K562 (cell line): ENCODE measurements around the gene SLC25A34. TPM values are rescaled to one million over a fixed set of nuclear protein-coding genes. Genes with fewer than 3 reads are reported as not detected.

Source experiments
- ATAC-seq: fragments of 200-7000 bp; cut with Tn5 transposase; 3 replicates; pipeline ENCODE4 v1.9.1; 2020; ENCODE audit warnings: moderate library complexity
- BruUV-seq: library from RNA; stranded (reverse); fragments of 400-500 nt; replicated peaks from 2 replicates; lab custom pipeline; 2021; lab: Mats Ljungman, UMichigan
- CTCF ChIA-PET: fragments of 300-600 bp; formaldehyde crosslinking; extraction: SDS; loops from one replicate; lab custom pipeline; 2021; ENCODE audit warnings: low intra/inter-chr PET ratio; lab: Yijun Ruan, JAX
- POLR2A ChIA-PET: fragments of 300-600, 350-650 bp; sonication (Branson Sonifier 250); formaldehyde crosslinking; extraction: SDS; loops from one replicate; lab custom pipeline; 2021; ENCODE audit warnings: antibody characterized with exemption, inconsistent platforms; lab: Yijun Ruan, JAX
- DNase-seq, 4 experiments: peaks; one replicate each; pipeline versions ENCODE4 v3.0.0 to v3.0.0-alpha.2; 2011 to 2018; ENCODE audit warnings: low spot score in 3 of 4, mixed read lengths in 3 of 4; ENCODE audit errors: extremely low read depth in 1 of 4
- FAIRE-seq: peaks from 2 replicates; lab custom pipeline; 2011; peaks lifted over from hg19 to GRCh38; lab: Jason Lieb, UNC
- H2AFZ ChIP-seq: 2 replicates; pipeline ENCODE4 v1.6.0; 2011; ENCODE audit warnings: low read depth, low read length, control low read depth, inconsistent platforms
- H3K27ac ChIP-seq: fragments of 200-600 bp; 3 replicates; pipeline ENCODE4 v1.8.0; 2011; ENCODE audit warnings: low read depth, mild to moderate bottlenecking, control low read depth, inconsistent platforms, low read length, moderate library complexity, mixed read lengths; ENCODE audit errors: extremely low read depth
- H3K27me3 ChIP-seq, 2 experiments: fragments of 300-600 bp in 1 of 2; 2 replicates in 1 of 2; 3 replicates in 1 of 2; pipeline versions ENCODE4 v1.6.0 to v1.8.0; 2011; ENCODE audit warnings: inconsistent platforms in 2 of 2, low read length in 2 of 2, mild to moderate bottlenecking in 1 of 2, mixed read lengths in 1 of 2, moderate library complexity in 1 of 2; ENCODE audit not compliant: control insufficient read depth in 2 of 2, insufficient read depth in 2 of 2
- H3K36me3 ChIP-seq: fragments of 300-600 bp; 3 replicates; pipeline ENCODE4 v1.8.0; 2011; ENCODE audit warnings: mild to moderate bottlenecking, low read length, inconsistent platforms; ENCODE audit not compliant: control insufficient read depth, insufficient read depth
- H3K4me1 ChIP-seq, 2 experiments: fragments of 200-600 bp in 1 of 2; replicated peaks in 1 of 2; 2 replicates in 1 of 2; 3 replicates in 1 of 2; pipeline versions ENCODE4 v1.5.1 to v1.8.0; 2011; ENCODE audit warnings: inconsistent platforms in 2 of 2, low read length in 2 of 2, mild to moderate bottlenecking in 1 of 2, mixed read lengths in 1 of 2, moderate library complexity in 1 of 2; ENCODE audit not compliant: control insufficient read depth in 2 of 2, insufficient read depth in 2 of 2
- H3K4me2 ChIP-seq: 2 replicates; pipeline ENCODE4 v1.6.1; 2011; ENCODE audit warnings: low read length, control low read depth, inconsistent platforms, mixed read lengths; ENCODE audit not compliant: insufficient read depth
- H3K4me3 ChIP-seq: fragments of 200-600 bp; sonication (generic), shearing (Covaris generic); 2 replicates; pipeline ENCODE4 v1.5.1; 2016; ENCODE audit warnings: control low read depth, inconsistent platforms
- H3K79me2 ChIP-seq: fragments of 200-600 bp; 3 replicates; pipeline ENCODE4 v1.8.0; 2011; ENCODE audit warnings: low read length, inconsistent platforms; ENCODE audit not compliant: control insufficient read depth, insufficient read depth
- H3K9ac ChIP-seq, 2 experiments: 2 replicates each; pipeline versions ENCODE4 v1.6.0 to v1.6.1; 2011; ENCODE audit warnings: low read depth in 2 of 2, low read length in 2 of 2, control low read depth in 1 of 2, inconsistent platforms in 1 of 2, mild to moderate bottlenecking in 1 of 2, mixed read lengths in 1 of 2; ENCODE audit not compliant: insufficient read depth in 1 of 2
- H3K9me1 ChIP-seq: one replicate; pipeline ENCODE4 v1.6.0; 2011; ENCODE audit warnings: inconsistent platforms, mild to moderate bottlenecking, low read length, moderate library complexity; ENCODE audit not compliant: control insufficient read depth, insufficient read depth
- H3K9me3 ChIP-seq: replicated peaks from 2 replicates; pipeline ENCODE4 v1.5.1; 2011; ENCODE audit warnings: low read depth, low read length, inconsistent platforms; ENCODE audit not compliant: control insufficient read depth, insufficient read depth
- H4K20me1 ChIP-seq: replicated peaks from 2 replicates; pipeline ENCODE4 v1.6.1; 2011; ENCODE audit warnings: low read length, inconsistent platforms, mixed read lengths; ENCODE audit not compliant: control insufficient read depth, insufficient read depth
- POLR2G ChIP-seq: fragments of 200-400 bp; formaldehyde crosslinking; IDR thresholded peaks from 2 replicates; pipeline ENCODE4 v1.6.1; 2017; ENCODE audit warnings: low read depth, mild to moderate bottlenecking, antibody characterized with exemption, low read length, moderate library complexity
- RBM22 ChIP-seq: fragments of 200-400 bp; formaldehyde crosslinking; IDR thresholded peaks from 2 replicates; pipeline ENCODE4 v1.6.1; 2018; ENCODE audit warnings: low read length, low read depth; ENCODE audit not compliant: poor library complexity, severe bottlenecking
- SRSF7 ChIP-seq: fragments of 200-400 bp; formaldehyde crosslinking; optimal IDR thresholded peaks from 2 replicates; pipeline ENCODE3; 2017; ENCODE audit warnings: mild to moderate bottlenecking, low read depth, low read length
- whole genome bisulfite sequencing: fragments of 100-300 bp; shearing (Covaris generic); methylation state at CpG from one replicate; pipeline ENCODE4 v1.1.6; 2016; ENCODE audit warnings: low coverage, mixed read lengths; ENCODE audit not compliant: insufficient coverage; ENCODE audit errors: missing lambda C conversion rate; 5-methylcytosine and 5-hydroxymethylcytosine counted together
- in situ Hi-C: fragments of 300-500 bp; cut with MboI; formaldehyde crosslinking; loops from 4 replicates; pipeline ENCODE4 v1.15.0; 2018; ENCODE audit warnings: inconsistent platforms, mixed read lengths
- intact Hi-C: fragments of 100-400 bp; cut with micrococcal nuclease; formaldehyde crosslinking; loops from 2 replicates; pipeline ENCODE4 v1.14.2; 2022
- polyA plus RNA-seq, 8 experiments: library from polyadenylated mRNA; depleted of rRNA in 4 of 8; stranded (reverse) in 5 of 8; unstranded in 3 of 8; fragments of >200 nt; fragmentation: Nextera tagmentation in 2 of 8; fragmentation: Illumina TruSeq in 1 of 8; extraction: Ambion mirVana in 2 of 8; extraction: Trizol in 1 of 8; gene quantifications; 2 replicates each; pipeline versions ENCODE4 v1.2.1 to v1.2.3, GENCODE V29; 2011 to 2014; ENCODE audit warnings: inconsistent platforms in 1 of 8, missing spikeins in 1 of 8
- total RNA-seq, 7 experiments: library from RNA; depleted of rRNA in 6 of 7; stranded (reverse); fragments of >200 nt in 6 of 7; fragmentation: Illumina TruSeq in 2 of 7; extraction: Trizol in 2 of 7; gene quantifications; 2 replicates each; pipeline versions ENCODE4 v1.2.1 to v1.2.3, GENCODE V29; 2011 to 2021; ENCODE audit warnings: low replicate concordance in 1 of 7

Gene SLC25A34
- total and polyA plus RNA-seq, 9 of the 15 experiments (the other 6 are each of a cell fraction or from before 2014, with no cell fraction given): 0.01 to 0.57 (median 0.16) TPM

DNA sequence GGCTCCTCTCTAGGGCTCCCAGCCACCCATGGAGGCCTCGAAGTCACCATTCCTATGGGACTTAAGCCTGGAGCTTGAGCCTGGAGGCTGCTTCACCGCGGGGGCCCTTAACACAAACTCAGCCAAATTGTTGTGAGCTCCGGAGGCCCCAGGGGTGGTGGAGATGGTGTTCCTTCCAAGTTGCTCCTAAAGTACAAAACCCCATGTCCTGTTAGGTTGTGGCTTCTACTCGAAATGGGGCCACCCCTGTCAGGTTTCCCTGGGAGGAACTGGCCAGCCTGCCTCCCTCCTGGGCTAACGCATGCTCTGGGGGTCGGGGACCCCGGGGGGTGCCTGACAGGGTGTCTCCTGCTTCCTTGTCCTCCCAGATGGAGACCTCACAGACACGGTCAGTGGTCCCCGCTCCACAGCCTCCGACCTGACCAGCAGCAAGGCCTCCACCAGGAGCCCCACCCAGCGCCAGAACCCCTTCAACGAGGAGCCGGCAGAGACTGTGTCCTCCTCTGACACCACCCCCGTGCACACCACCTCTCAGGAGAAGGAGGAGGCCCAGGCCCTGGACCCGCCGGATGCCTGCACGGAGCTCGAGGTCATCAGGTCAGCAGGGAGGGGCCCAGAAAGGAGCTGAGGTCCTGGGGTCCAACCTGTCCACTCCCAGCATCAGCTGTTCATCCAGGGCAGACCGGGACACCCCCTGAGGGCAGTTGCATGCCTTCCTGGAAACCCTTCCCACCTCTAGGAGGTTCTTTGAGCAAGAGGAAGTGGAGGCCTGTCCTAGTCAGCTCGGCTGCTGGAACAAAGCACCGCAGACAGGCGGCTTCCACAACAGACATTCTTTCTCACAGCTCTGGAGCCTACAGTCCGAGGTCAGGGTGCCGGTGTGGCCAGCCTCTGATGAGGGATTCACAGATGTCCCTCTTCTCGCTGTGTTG, 10.8 kb upstream of the SLC25A34 start:
- no peak overlapping the region for H2AFZ ChIP-seq
- H3K4me2 ChIP-seq: no peak overlapping the region
- POLR2A ChIA-PET: interaction anchor here (0.6 to 1.6 kb wide), 4 partner anchors 13 to 43 kb away, joined by 3 to 4 read pairs (median 4); no protein-coding TSS in a partner anchor
- H3K9ac ChIP-seq: peak overlapping the region in 1 of 2 experiments; percentile 50; a peak in 2 of 4 replicates
- H3K4me1 ChIP-seq: peaks cover 0 to 19% of the 10 kb centered on the region in 2 experiments; a peak in 1 of 5 replicates
- intact Hi-C loops: no loop called here
- H3K79me2 ChIP-seq: no peaks in the 10 kb centered on the region
- peaks cover 77% of the 10 kb centered on the region; the same call in 2 of the 3 replicates for H3K36me3 ChIP-seq
- H3K9me3 ChIP-seq: no peaks in the 10 kb centered on the region
- ATAC-seq (no peak), FAIRE-seq (no peak), DNase-seq (no peak)
- no TSS peak for BruUV-seq
- in situ Hi-C loops: no loop called here
- no peaks in the 10 kb centered on the region for H3K9me1 ChIP-seq
- no peak overlapping the region for H3K27ac ChIP-seq
- H3K27me3 ChIP-seq: no peaks in the 10 kb centered on the region
- CTCF ChIA-PET: no interaction called here
- no peak overlapping the region for H3K4me3 ChIP-seq
- TF ChIP-seq SRSF7: no peak
- TF ChIP-seq POLR2G: peak; percentile 67
- peak; percentile 60 for TF ChIP-seq RBM22
- TF ChIP-seq, all 486 proteins: peak for 2
- H4K20me1 ChIP-seq: no peaks in the 10 kb centered on the region
- 74% methylated on average over 22 of the region's 26 CpGs for WGBS
